CD4-positive, alpha-beta T cell (primary cell): ENCODE data around the gene NRF1. TPM values are rescaled to one million over a fixed set of nuclear protein-coding genes. Genes with fewer than 3 reads are reported as not detected.

Source experiments
- ATAC-seq: fragments of 200-7000 bp; cut with Tn5 transposase; one replicate; pipeline ENCODE4 v1.10.0; 2022; ENCODE audit warnings: mild to moderate bottlenecking; ENCODE audit not compliant: poor library complexity
- CTCF ChIA-PET: fragments of 350-600 bp; sonication (Branson Sonifier 250); formaldehyde crosslinking; loops from one replicate; lab custom pipeline; 2021; ENCODE audit warnings: antibody characterized with exemption, inconsistent platforms; lab: Charles Lee
- POLR2A ChIA-PET: fragments of 350-600 bp; sonication (Branson Sonifier 250); formaldehyde crosslinking; loops from one replicate; lab custom pipeline; 2021; ENCODE audit warnings: antibody characterized with exemption, inconsistent platforms; lab: Charles Lee
- DNase-seq, 14 experiments: peaks; one replicate each; pipeline ENCODE4 v3.0.0-alpha.2; 2013 to 2020; ENCODE audit warnings: mixed read lengths in 2 of 14
- H3K27ac ChIP-seq, 2 donors: one replicate each; pipeline versions ENCODE4 v1.5.1 to v1.7.0; 2013; ENCODE audit warnings: low read length in 2 of 2, low read depth in 1 of 2, mild to moderate bottlenecking in 1 of 2
- H3K27me3 ChIP-seq, 2 experiments: 1 replicate in 1 of 2; 2 replicates in 1 of 2; pipeline versions ENCODE4 v1.6.1 to v1.7.0; 2013; ENCODE audit warnings: low read length in 2 of 2, control low read depth in 1 of 2, mild to moderate bottlenecking in 1 of 2, moderate library complexity in 1 of 2; ENCODE audit not compliant: insufficient read depth in 2 of 2, control insufficient read depth in 1 of 2
- H3K36me3 ChIP-seq: one replicate; pipeline ENCODE4 v1.6.1; 2013; ENCODE audit warnings: low read length, control low read depth; ENCODE audit not compliant: insufficient read depth
- H3K4me1 ChIP-seq: one replicate; pipeline ENCODE4 v1.6.1; 2013; ENCODE audit warnings: low read length, control low read depth; ENCODE audit not compliant: insufficient read depth
- H3K4me3 ChIP-seq: one replicate; pipeline ENCODE4 v1.5.1; 2013; ENCODE audit warnings: mild to moderate bottlenecking, low read length, moderate library complexity
- H3K9me3 ChIP-seq, 2 experiments: 1 replicate in 1 of 2; 2 replicates in 1 of 2; pipeline versions ENCODE4 v1.6.1 to v1.7.0; 2013; ENCODE audit warnings: low read length in 2 of 2, mild to moderate bottlenecking in 2 of 2, control low read depth in 1 of 2, moderate library complexity in 1 of 2; ENCODE audit not compliant: control insufficient read depth in 1 of 2, insufficient read depth in 1 of 2
- H3K27ac Mint-ChIP-seq: one replicate; pipeline ENCODE4 v1.8.0; 2020; ENCODE audit warnings: mixed read lengths
- H3K27me3 Mint-ChIP-seq: one replicate; pipeline ENCODE4 v1.8.0; 2021; ENCODE audit warnings: mixed read lengths
- H3K36me3 Mint-ChIP-seq: one replicate; pipeline ENCODE4 v1.8.0; 2021; ENCODE audit warnings: low read depth, mixed read lengths
- H3K4me1 Mint-ChIP-seq: one replicate; pipeline ENCODE4 v1.8.0; 2021; ENCODE audit warnings: low read depth, mixed read lengths
- H3K4me3 Mint-ChIP-seq: one replicate; pipeline ENCODE4 v1.8.0; 2020; ENCODE audit warnings: mild to moderate bottlenecking, mixed read lengths
- H3K9me3 Mint-ChIP-seq: one replicate; pipeline ENCODE4 v1.8.0; 2020; ENCODE audit warnings: mixed read lengths
- CTCF ChIP-seq: fragments of 200-600 bp; IDR thresholded peaks from one replicate; pipeline ENCODE4 v1.8.0; 2022; ENCODE audit warnings: antibody characterized with exemption, mild to moderate bottlenecking
- intact Hi-C, 2 experiments: fragments of 100-400 bp; cut with DNase I in 1 of 2; cut with micrococcal nuclease in 1 of 2; formaldehyde crosslinking; loops; one replicate each; pipeline versions ENCODE4 v1.15.1 to v1.9.0; 2023 to 2025; cut with DNase I, micrococcal nuclease
- total RNA-seq, 174 experiments: library from RNA in 2 of 174; stranded (reverse) in 2 of 174; gene quantifications; one replicate each; pipeline ENCODE4 v1.2.3 and lab custom pipeline; 2021 to 2026

The NRF1 gene
- total RNA-seq, 2 experiments from 2014 or later, result 35.4 to 36.1 TPM

GRCh38 chr7:129605960-129606614 is 5.4 kb upstream of the NRF1 start:
- ATAC-seq (no peak), DNase-seq (no peak)
- Mint-ChIP-seq H3K27ac (no peak overlapping the region), H3K27me3 (no peaks in the 10 kb centered on the region), H3K36me3 (peaks cover 21% of the 10 kb centered on the region), H3K4me3 (no peak overlapping the region), H3K9me3 (no peaks in the 10 kb centered on the region), H3K4me1 (peaks cover 37% of the 10 kb centered on the region)
- no peaks in the 10 kb centered on the region for H3K27me3 ChIP-seq
- H3K36me3 ChIP-seq, result peaks cover 6% of the 10 kb centered on the region
- ChIA-PET CTCF (interaction anchor here (1.3 kb wide), 1 partner anchor 31 kb away, joined by 3 read pairs; no protein-coding TSS in a partner anchor), POLR2A (no interaction called here)
- H3K4me1 ChIP-seq, result peaks cover 19% of the 10 kb centered on the region
- H3K27ac ChIP-seq, result no peak overlapping the region
- intact Hi-C loops, result loop anchor here in 1 of 2 experiments (5.0 to 10.0 kb wide), 2 partner anchors 174 to 1151 kb away; partner anchors contain the start of genes HILPDA and STRIP2
- no peak overlapping the region for H3K4me3 ChIP-seq
- TF ChIP-seq CTCF, result no peak
- no peaks in the 10 kb centered on the region for H3K9me3 ChIP-seq

- peaks cover 6% of the 10 kb centered on the region for H3K36me3 ChIP-seq
- no peaks in the 10 kb centered on the region for H3K9me3 ChIP-seq
- TF ChIP-seq CTCF, result no peak
- H3K27me3 Mint-ChIP-seq, result no peaks in the 10 kb centered on the region
- no peaks in the 10 kb centered on the region for H3K27me3 ChIP-seq
- H3K4me3 ChIP-seq, result no peak overlapping the region
- peaks cover 39% of the 10 kb centered on the region for H3K4me1 Mint-ChIP-seq
- no peaks in the 10 kb centered on the region for H3K9me3 Mint-ChIP-seq
- H3K27ac ChIP-seq, result no peak overlapping the region
- intact Hi-C loops, result loop anchor here in 1 of 2 experiments (5.0 to 10.0 kb wide), 2 partner anchors 175 to 1152 kb away; partner anchors contain the start of genes HILPDA and STRIP2
- H3K36me3 Mint-ChIP-seq, result peaks cover 24% of the 10 kb centered on the region
- ChIA-PET CTCF (no interaction called here), POLR2A (no interaction called here)
- no peak overlapping the region for H3K4me3 Mint-ChIP-seq
- H3K4me1 ChIP-seq, result peaks cover 19% of the 10 kb centered on the region
- peak overlapping the region; percentile 68 for H3K27ac Mint-ChIP-seq
- DNase-seq (peak in 2 of 14 experiments; percentile 52 to 54), ATAC-seq (no peak)
Measured at GRCh38 chr7:129606803-129607202, 4.7 kb upstream of the NRF1 start.

GRCh38 chr7:129607471-129608120 is 3.9 kb upstream of the NRF1 start:
- Histone ChIP-seq H3K36me3 (peaks cover 6% of the 10 kb centered on the region), H3K4me3 (no peak overlapping the region), H3K27me3 (no peaks in the 10 kb centered on the region), H3K27ac (peak overlapping the region in 1 of 2 donors; percentile 13), H3K9me3 (no peaks in the 10 kb centered on the region), H3K4me1 (peaks cover 22% of the 10 kb centered on the region)
- H3K4me3 Mint-ChIP-seq, result peak overlapping the region; percentile 34
- H3K4me1 Mint-ChIP-seq, result peaks cover 42% of the 10 kb centered on the region
- ATAC-seq, result no peak
- intact Hi-C loops, result loop anchor here in 1 of 2 experiments (5.0 to 10.0 kb wide), 2 partner anchors 175 to 1153 kb away; partner anchors contain the start of genes HILPDA and STRIP2
- DNase-seq, result peak in 10 of 14 experiments; percentile 15 to 72 (median 28)
- TF ChIP-seq CTCF, result peak; percentile 16
- POLR2A ChIA-PET, result no interaction called here
- H3K36me3 Mint-ChIP-seq, result peaks cover 26% of the 10 kb centered on the region
- H3K9me3 Mint-ChIP-seq, result no peaks in the 10 kb centered on the region
- CTCF ChIA-PET, result interaction anchor here (0.6 to 0.7 kb wide), 3 partner anchors 105 to 403 kb away, joined by 3 read pairs; partner anchors contain the start of genes SMKR1 and STRIP2
- H3K27me3 Mint-ChIP-seq, result no peaks in the 10 kb centered on the region
- H3K27ac Mint-ChIP-seq, result peak overlapping the region; percentile 68
